Ishikawa (cell line): ENCODE data around the gene DIS3L2.
A peak's percentile ranks its signal among the peaks of the same experiment; 100 is the strongest.

Source experiments
- CEBPB ChIP-seq: IDR thresholded peaks from 2 replicates; pipeline ENCODE4 v1.6.1; 2012
- CREB1 ChIP-seq: IDR thresholded peaks from 2 replicates; pipeline ENCODE4 v1.6.1; 2012; ENCODE audit warnings: low read depth
- EGR1 ChIP-seq: IDR thresholded peaks from 2 replicates; pipeline ENCODE4 v1.6.1; 2012
- EP300 ChIP-seq: IDR thresholded peaks from 2 replicates; pipeline ENCODE4 v1.6.1; 2012; ENCODE audit warnings: borderline replicate concordance
- FOXM1 ChIP-seq: IDR thresholded peaks from 2 replicates; pipeline ENCODE4 v1.6.1; 2012; ENCODE audit warnings: low read depth, borderline replicate concordance
- NFIC ChIP-seq: IDR thresholded peaks from 2 replicates; pipeline ENCODE4 v1.6.1; 2012
- RAD21 ChIP-seq: IDR thresholded peaks from 2 replicates; pipeline ENCODE4 v1.6.1; 2012; ENCODE audit warnings: low read depth
- REST ChIP-seq: IDR thresholded peaks from 2 replicates; pipeline ENCODE4 v1.6.1; 2012; ENCODE audit warnings: low read depth, mild to moderate bottlenecking
- TAF1 ChIP-seq: IDR thresholded peaks from 2 replicates; pipeline ENCODE4 v1.6.1; 2012; ENCODE audit warnings: low read depth, mild to moderate bottlenecking
- TCF12 ChIP-seq: IDR thresholded peaks from 2 replicates; pipeline ENCODE4 v1.6.1; 2012; ENCODE audit warnings: low read depth
- TEAD4 ChIP-seq: IDR thresholded peaks from 2 replicates; pipeline ENCODE4 v1.6.1; 2012
- USF1 ChIP-seq: IDR thresholded peaks from 2 replicates; pipeline ENCODE4 v1.6.1; 2012
- YY1 ChIP-seq: IDR thresholded peaks from 2 replicates; pipeline ENCODE4 v1.6.1; 2012; ENCODE audit warnings: low read depth
- ZBTB7A ChIP-seq: IDR thresholded peaks from 2 replicates; pipeline ENCODE4 v1.6.1; 2012; ENCODE audit warnings: low read depth
- TF ChIP-seq, protein P1 (sequence below): IDR thresholded peaks from 2 replicates; pipeline ENCODE4 v1.6.1; 2012

DIS3L2 gene

GRCh38 chr2:232139786-232140562 lies 178.5 kb downstream of the DIS3L2 start:
- TF ChIP-seq, protein P1, sequence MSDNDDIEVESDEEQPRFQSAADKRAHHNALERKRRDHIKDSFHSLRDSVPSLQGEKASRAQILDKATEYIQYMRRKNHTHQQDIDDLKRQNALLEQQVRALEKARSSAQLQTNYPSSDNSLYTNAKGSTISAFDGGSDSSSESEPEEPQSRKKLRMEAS = no peak
- TF ChIP-seq NFIC (no peak), CEBPB (no peak)

DNA sequence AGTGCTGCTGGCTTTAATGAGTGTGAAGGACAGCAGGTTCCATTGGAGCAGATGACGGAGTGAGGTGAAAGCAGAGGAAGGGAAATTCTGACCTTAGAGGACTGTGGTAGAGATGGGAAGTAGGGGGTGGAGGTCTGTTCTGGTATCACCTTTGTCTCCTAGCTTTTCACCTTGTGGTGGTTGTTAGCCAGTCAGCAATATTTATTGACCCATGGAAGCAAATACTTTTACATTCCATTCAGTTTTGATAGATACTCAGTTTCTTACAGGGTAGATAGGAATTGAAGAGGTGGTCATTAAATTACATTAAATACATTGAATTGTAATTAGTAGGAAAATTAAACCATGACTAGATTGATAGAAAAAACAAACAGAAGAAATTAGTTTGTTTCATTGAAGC lies 180.1 kb downstream of the DIS3L2 start:
- no peak for TF ChIP-seq NFIC

- TF ChIP-seq TCF12 = no peak
- peak; percentile 73 for TF ChIP-seq RAD21
- TF ChIP-seq FOXM1 = no peak
- TF ChIP-seq YY1 = no peak
These were observed 180.5 kb downstream of the DIS3L2 start for GRCh38 chr2:232142049-232142448.

GRCh38 chr2:232142502-232142901 lies 181.0 kb downstream of the DIS3L2 start:
- TF ChIP-seq NFIC (no peak), EP300 (no peak), USF1 (no peak), ZBTB7A (no peak), TAF1 (no peak), TCF12 (no peak), TEAD4 (no peak), REST (no peak), EGR1 (no peak), YY1 (no peak), CEBPB (no peak), CREB1 (no peak), RAD21 (no peak), FOXM1 (no peak)
- TF ChIP-seq, protein P1 = no peak

DNA sequence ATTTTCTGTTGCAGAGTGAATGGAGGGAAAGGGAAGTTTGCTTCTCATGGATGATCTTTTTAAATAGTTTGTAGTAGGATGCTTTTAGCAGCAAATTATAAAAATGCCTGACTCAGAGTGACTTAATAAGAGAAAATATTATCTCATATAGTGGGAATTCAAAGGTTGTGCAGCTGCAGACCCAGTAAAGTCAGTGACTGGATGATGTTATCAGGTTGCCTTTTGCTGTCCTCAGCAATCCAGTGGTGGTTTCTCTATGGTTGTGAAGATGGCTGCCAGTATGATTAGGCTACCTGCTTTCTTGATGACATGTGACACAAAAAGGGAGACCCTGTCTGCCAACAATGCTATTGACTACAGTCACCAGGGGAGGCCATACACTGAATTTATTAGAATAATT lies 184.8 kb downstream of the DIS3L2 start:
- TF ChIP-seq YY1 = no peak
- no peak for TF ChIP-seq TCF12
- no peak for TF ChIP-seq CEBPB
- TF ChIP-seq, protein P1 = no peak
- no peak for TF ChIP-seq REST
- TF ChIP-seq EP300 = no peak
- no peak for TF ChIP-seq RAD21
- TF ChIP-seq USF1 = no peak
- no peak for TF ChIP-seq ZBTB7A

DNA sequence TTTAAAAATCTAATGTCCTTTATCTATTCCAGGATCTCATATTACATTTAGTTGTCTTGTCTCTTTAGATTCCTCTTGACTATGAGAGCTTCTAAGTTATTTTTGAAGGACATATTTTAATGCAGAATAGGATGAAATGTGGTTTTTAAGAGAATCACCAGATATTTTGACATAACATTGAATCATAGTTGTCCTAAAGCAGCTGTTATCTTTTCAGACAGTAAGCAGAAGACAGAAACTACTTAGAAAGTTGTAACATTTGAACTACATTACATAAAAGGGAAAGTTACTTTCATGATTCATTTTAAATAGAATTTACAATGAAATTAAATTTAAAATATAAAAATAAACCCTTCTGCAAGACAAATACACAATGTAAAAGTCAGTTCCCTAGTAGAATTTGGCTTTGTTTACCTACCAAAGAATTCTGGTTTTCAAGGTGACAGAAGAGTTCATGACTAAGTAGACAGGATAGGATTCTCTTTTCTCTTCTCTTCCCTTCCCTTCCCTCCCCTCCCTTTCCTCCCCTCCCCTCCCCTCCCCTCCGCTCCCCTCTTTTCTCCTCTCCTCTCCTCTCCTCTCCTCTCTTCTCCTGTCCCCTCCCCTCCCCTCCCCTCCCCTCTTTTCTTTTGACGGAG lies 186.0 kb downstream of the DIS3L2 start:
- no peak for TF ChIP-seq NFIC
- TF ChIP-seq RAD21 = no peak
- no peak for TF ChIP-seq TAF1
- no peak for TF ChIP-seq USF1
- TF ChIP-seq TEAD4 = no peak
- TF ChIP-seq EGR1 = no peak
- no peak for TF ChIP-seq TCF12
- TF ChIP-seq EP300 = no peak
- no peak for TF ChIP-seq REST
- no peak for TF ChIP-seq ZBTB7A
- TF ChIP-seq FOXM1 = no peak
- TF ChIP-seq CREB1 = no peak
- TF ChIP-seq YY1 = no peak
